Neuronal stem cell (in vitro differentiated cells): ENCODE results near the gene RPS6KA2.
A peak's percentile ranks its signal among the peaks of the same experiment; 100 is the strongest.
"Not testable (repeated sequence)": the region's sequence is repeated elsewhere in the genome, so short reads cannot be mapped to it uniquely, and the experiment has no call there.

Source experiments
- DNase-seq: peaks from one replicate; pipeline ENCODE4 v3.0.0-alpha.2; 2013; ENCODE audit warnings: low spot score
- H2AFZ ChIP-seq: one replicate; pipeline ENCODE4 v1.6.1; 2013; ENCODE audit warnings: mild to moderate bottlenecking, low read length, inconsistent platforms
- H2AK5ac ChIP-seq: 2 replicates; pipeline ENCODE4 v1.6.1; 2013; ENCODE audit warnings: low read depth, mild to moderate bottlenecking, inconsistent platforms, low read length, moderate library complexity, mixed read lengths
- H2BK120ac ChIP-seq: 2 replicates; pipeline ENCODE4 v1.6.1; 2013; ENCODE audit warnings: low read depth, mild to moderate bottlenecking, inconsistent platforms, low read length, moderate library complexity, mixed read lengths
- H2BK12ac ChIP-seq: one replicate; pipeline ENCODE4 v1.6.1; 2013; ENCODE audit warnings: low read length, inconsistent platforms
- H2BK15ac ChIP-seq: 2 replicates; pipeline ENCODE4 v1.6.1; 2013; ENCODE audit warnings: mild to moderate bottlenecking, low read length, inconsistent platforms, mixed read lengths
- H2BK5ac ChIP-seq: one replicate; pipeline ENCODE4 v1.6.1; 2013; ENCODE audit warnings: inconsistent platforms, mild to moderate bottlenecking, low read length, moderate library complexity
- H3K14ac ChIP-seq: one replicate; pipeline ENCODE4 v1.6.1; 2013; ENCODE audit warnings: low read length, inconsistent platforms
- H3K18ac ChIP-seq: 2 replicates; pipeline ENCODE4 v1.6.1; 2013; ENCODE audit warnings: low read length, inconsistent platforms
- H3K23ac ChIP-seq: 2 replicates; pipeline ENCODE4 v1.6.1; 2013; ENCODE audit warnings: low read depth, mild to moderate bottlenecking, mixed read lengths, low read length, inconsistent platforms; ENCODE audit not compliant: poor library complexity
- H3K27ac ChIP-seq: replicated peaks from 3 replicates; pipeline ENCODE4 v1.5.1; 2013; ENCODE audit warnings: low read length, inconsistent platforms
- H3K27me3 ChIP-seq, 3 experiments: 2 replicates each; pipeline ENCODE4 v1.6.1; 2013; ENCODE audit warnings: low read length in 3 of 3, mild to moderate bottlenecking in 2 of 3, inconsistent platforms in 1 of 3, low read depth in 1 of 3, mixed read lengths in 1 of 3, moderate library complexity in 1 of 3; ENCODE audit not compliant: control insufficient read depth in 3 of 3, insufficient read depth in 3 of 3
- H3K36me3 ChIP-seq, 2 donors: replicated peaks in 1 of 2; 2 replicates each; pipeline ENCODE4 v1.6.1; 2013; ENCODE audit warnings: low read length in 2 of 2; ENCODE audit not compliant: control insufficient read depth in 2 of 2, insufficient read depth in 2 of 2
- H3K4ac ChIP-seq: 2 replicates; pipeline ENCODE4 v1.6.1; 2013; ENCODE audit warnings: inconsistent platforms, mild to moderate bottlenecking, low read length, moderate library complexity
- H3K4me1 ChIP-seq, 2 donors: 1 replicate in 1 of 2; 2 replicates in 1 of 2; pipeline ENCODE4 v1.6.1; 2013; ENCODE audit warnings: low read length in 2 of 2, low read depth in 1 of 2; ENCODE audit not compliant: control insufficient read depth in 2 of 2, insufficient read depth in 1 of 2
- H3K4me2 ChIP-seq: one replicate; pipeline ENCODE4 v1.6.1; 2013; ENCODE audit warnings: mild to moderate bottlenecking, low read length, inconsistent platforms; ENCODE audit not compliant: insufficient read depth, poor library complexity, severe bottlenecking
- H3K4me3 ChIP-seq, 2 donors: 2 replicates each; pipeline ENCODE4 v1.5.1; 2013; ENCODE audit warnings: low read length in 2 of 2, mild to moderate bottlenecking in 2 of 2, inconsistent platforms in 1 of 2, moderate library complexity in 1 of 2
- H3K79me1 ChIP-seq: one replicate; pipeline ENCODE4 v1.6.1; 2013; ENCODE audit warnings: low read depth, mild to moderate bottlenecking, inconsistent platforms, low read length, moderate library complexity
- H3K9ac ChIP-seq: one replicate; pipeline ENCODE4 v1.6.1; 2013; ENCODE audit warnings: mild to moderate bottlenecking, low read depth, low read length, inconsistent platforms; ENCODE audit not compliant: poor library complexity
- H3K9me3 ChIP-seq, 2 donors: replicated peaks in 1 of 2; 2 replicates each; pipeline versions ENCODE3 to v1.6.1; 2013; ENCODE audit warnings: low read length in 2 of 2, mild to moderate bottlenecking in 2 of 2, inconsistent platforms in 1 of 2, low read depth in 1 of 2, mixed read lengths in 1 of 2, moderate library complexity in 1 of 2; ENCODE audit not compliant: control insufficient read depth in 2 of 2, insufficient read depth in 1 of 2
- H4K8ac ChIP-seq: one replicate; pipeline ENCODE4 v1.6.1; 2013; ENCODE audit warnings: low read depth, mild to moderate bottlenecking, inconsistent platforms, low read length, moderate library complexity
- H4K91ac ChIP-seq: one replicate; pipeline ENCODE4 v1.6.1; 2013; ENCODE audit warnings: low read length, low read depth, mild to moderate bottlenecking, inconsistent platforms; ENCODE audit not compliant: poor library complexity
- WGBS, 2 donors: extraction: QIAGEN DNeasy Blood & Tissue Kit; methylation state at CpG; one replicate each; pipeline ENCODE4 v1.1.7; 2013; ENCODE audit warnings: missing lambda C conversion rate in 2 of 2, mixed read lengths in 1 of 2; ENCODE audit not compliant: insufficient read length in 2 of 2, insufficient replicate concordance in 1 of 2; ENCODE audit errors: extremely low coverage in 2 of 2; 5-methylcytosine and 5-hydroxymethylcytosine counted together

The RPS6KA2 gene

DNA sequence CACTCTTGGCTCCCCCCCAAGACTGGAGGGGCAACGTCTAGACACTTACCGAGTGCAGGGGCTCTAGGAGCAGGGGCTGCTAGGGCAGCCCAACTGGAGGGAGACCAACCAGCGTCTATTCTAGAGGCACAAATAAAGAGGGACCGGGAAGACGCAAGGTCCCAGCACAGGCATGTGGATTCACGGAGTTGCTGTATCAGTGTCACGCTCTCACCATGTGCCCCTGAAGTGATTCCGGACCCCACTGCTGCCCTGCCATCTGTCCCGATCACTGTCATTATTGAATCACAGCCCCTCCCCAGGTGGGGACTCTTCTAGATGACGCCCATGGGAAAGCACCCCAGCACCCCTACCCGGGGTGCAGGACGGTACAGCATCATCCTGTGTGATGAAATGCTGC, 94.7 kb downstream of the RPS6KA2 start:
- Histone ChIP-seq H3K27ac (no peak overlapping the region), H3K4me3 (peak overlapping the region in 1 of 2 donors; percentile 25), H2BK120ac (no peak overlapping the region), H2AFZ (no peak overlapping the region), H3K79me1 (no peaks in the 10 kb centered on the region), H2BK15ac (no peak overlapping the region), H3K4me1 (no peaks in the 10 kb centered on the region), H2BK5ac (no peak overlapping the region), H3K14ac (no peak overlapping the region), H3K27me3 (no peaks in the 10 kb centered on the region), H3K23ac (no peak overlapping the region), H2AK5ac (no peak overlapping the region), H3K9me3 (no peaks in the 10 kb centered on the region), H4K91ac (no peak overlapping the region), H3K9ac (no peak overlapping the region), H3K18ac (no peak overlapping the region), H4K8ac (no peak overlapping the region), H3K36me3 (peaks cover 18 to 73% of the 10 kb centered on the region in 2 donors), H3K4ac (no peak overlapping the region), H3K4me2 (no peak overlapping the region), H2BK12ac (no peak overlapping the region)
- WGBS, 2 donors: no CpG with 5 or more reads among the region's 12 CpGs
- DNase-seq: no peak

DNA sequence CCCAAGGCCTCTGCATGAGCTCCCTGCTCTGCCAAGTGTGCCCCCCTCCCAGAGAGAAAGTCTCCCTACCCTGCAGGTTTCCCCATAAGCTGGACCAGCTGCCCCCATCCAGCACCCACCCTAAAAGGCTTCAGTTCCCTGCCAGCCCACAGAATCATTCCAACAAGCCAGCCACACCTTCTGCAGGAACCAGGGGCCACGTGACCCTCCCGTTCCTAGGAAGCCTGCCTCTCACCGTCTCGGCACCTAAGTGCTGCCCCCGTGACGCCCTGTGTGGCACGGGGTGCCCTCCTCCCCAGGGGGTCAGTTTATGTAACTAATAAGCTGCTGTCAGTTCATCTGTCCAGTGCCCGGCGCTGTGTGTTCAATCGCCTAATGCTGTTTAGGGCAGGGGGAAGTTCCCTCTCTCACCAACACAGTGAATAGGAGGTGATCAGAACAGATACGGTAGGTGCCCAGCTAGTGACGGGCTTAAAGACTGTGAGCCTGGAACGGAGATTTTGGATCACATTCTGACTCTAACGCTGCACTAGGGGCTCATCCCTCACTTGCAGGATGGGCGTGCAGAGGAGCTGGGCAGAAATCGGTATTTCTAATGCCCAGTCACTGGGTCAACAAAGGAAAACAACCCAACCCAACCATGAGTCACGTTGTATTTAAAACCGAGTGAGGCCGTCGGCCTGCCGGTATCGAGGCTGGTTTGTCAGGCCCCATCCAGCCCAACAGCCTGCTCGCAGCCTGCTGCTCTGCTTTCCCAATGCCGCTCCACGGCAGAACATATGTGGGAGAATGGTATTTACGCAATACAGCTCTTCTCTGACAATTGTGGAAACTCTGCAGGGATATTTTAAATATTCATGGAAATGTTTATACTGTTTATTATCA, 96.6 kb downstream of the RPS6KA2 start:
- no CpG with 5 or more reads among the region's 26 CpGs for WGBS, 2 donors
- peaks cover 16 to 70% of the 10 kb centered on the region in 2 donors for H3K36me3 ChIP-seq

DNA sequence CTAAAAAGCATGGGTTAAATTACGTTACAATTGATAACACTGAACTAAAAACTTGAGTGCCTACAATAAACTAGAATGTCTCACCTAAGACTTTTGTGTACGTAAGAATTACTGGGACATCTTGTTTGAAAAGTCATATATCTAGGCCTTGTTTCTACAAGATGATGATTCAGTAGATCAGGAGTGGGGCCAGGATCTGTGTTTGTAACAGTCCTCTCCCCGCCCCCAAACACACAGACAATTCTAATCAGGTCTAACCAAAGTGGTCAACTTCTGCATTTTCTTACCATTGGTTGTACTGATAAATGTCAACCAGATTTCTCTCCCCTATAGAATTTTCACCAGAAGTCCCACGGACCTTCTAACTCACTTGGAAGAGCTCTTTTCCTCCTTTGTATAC, 97.5 kb downstream of the RPS6KA2 start:
- no peak overlapping the region for H3K23ac ChIP-seq
- H2BK15ac ChIP-seq: no peak overlapping the region
- H3K9me3 ChIP-seq: peaks cover 0 to 4% of the 10 kb centered on the region in 2 donors
- no peak overlapping the region for H2BK12ac ChIP-seq
- peaks cover 0 to 3% of the 10 kb centered on the region in 2 donors for H3K4me1 ChIP-seq
- no peak overlapping the region for H3K4ac ChIP-seq
- no peak overlapping the region for H2AFZ ChIP-seq
- no peaks in the 10 kb centered on the region for H3K27me3 ChIP-seq
- H3K14ac ChIP-seq: no peak overlapping the region
- H3K18ac ChIP-seq: no peak overlapping the region
- no peak overlapping the region for H4K8ac ChIP-seq
- no peak for DNase-seq
- no peak overlapping the region for H3K9ac ChIP-seq
- H3K4me2 ChIP-seq: no peak overlapping the region
- no CpG with 5 or more reads among the region's 4 CpGs for WGBS, 2 donors
- no peak overlapping the region for H3K27ac ChIP-seq
- H2BK5ac ChIP-seq: no peak overlapping the region
- H2AK5ac ChIP-seq: no peak overlapping the region
- peaks cover 14 to 70% of the 10 kb centered on the region in 2 donors for H3K36me3 ChIP-seq
- H4K91ac ChIP-seq: no peak overlapping the region
- no peak overlapping the region for H2BK120ac ChIP-seq
- no peak overlapping the region for H3K4me3 ChIP-seq
- no peaks in the 10 kb centered on the region for H3K79me1 ChIP-seq

More for the DNA sequence above, 96.6 kb downstream of the RPS6KA2 start:
- H3K27me3 ChIP-seq: no peaks in the 10 kb centered on the region
- no peak overlapping the region for H2BK12ac ChIP-seq
- H3K9ac ChIP-seq: no peak overlapping the region
- H3K23ac ChIP-seq: no peak overlapping the region
- peak overlapping the region; percentile 25 for H4K91ac ChIP-seq
- H3K18ac ChIP-seq: no peak overlapping the region
- H2BK5ac ChIP-seq: no peak overlapping the region
- peaks cover 0 to 3% of the 10 kb centered on the region in 2 donors for H3K4me1 ChIP-seq
- no peak overlapping the region for H2AFZ ChIP-seq
- peak overlapping the region; percentile 41 for H3K4ac ChIP-seq
- no peak overlapping the region for H3K27ac ChIP-seq
- no peak overlapping the region for H2BK15ac ChIP-seq
- no peaks in the 10 kb centered on the region for H3K79me1 ChIP-seq
- H2AK5ac ChIP-seq: peak overlapping the region; percentile 14
- no peak overlapping the region for H3K4me2 ChIP-seq
- peaks cover 0 to 4% of the 10 kb centered on the region in 2 donors for H3K9me3 ChIP-seq
- no peak overlapping the region for H2BK120ac ChIP-seq
- no peak overlapping the region for H4K8ac ChIP-seq
- H3K14ac ChIP-seq: peak overlapping the region; percentile 95
- no peak for DNase-seq
- H3K4me3 ChIP-seq: no peak overlapping the region

DNA sequence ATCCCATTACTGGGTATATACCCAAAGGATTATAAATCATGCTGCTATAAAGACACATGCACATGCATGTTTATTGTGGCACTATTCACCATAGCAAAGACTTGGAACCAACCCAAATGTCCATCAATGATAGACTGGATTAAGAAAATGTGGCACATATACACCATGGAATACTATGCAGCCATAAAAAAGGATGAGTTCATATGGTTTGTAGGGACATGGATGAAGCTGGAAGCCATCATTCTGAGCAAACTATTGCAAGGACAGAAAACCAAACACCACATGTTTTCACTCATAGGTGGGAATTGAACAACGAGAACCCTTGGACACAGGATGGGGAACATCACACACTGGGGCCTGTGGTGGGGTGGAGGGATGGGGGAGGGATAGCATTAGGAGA, 98.0 kb downstream of the RPS6KA2 start:
- not testable (repeated sequence) for H2BK120ac ChIP-seq, H2AK5ac ChIP-seq, H2BK12ac ChIP-seq, H3K9me3 ChIP-seq, H3K4ac ChIP-seq, H3K14ac ChIP-seq, H3K27ac ChIP-seq, H3K4me2 ChIP-seq, H3K4me1 ChIP-seq, H3K23ac ChIP-seq, DNase-seq, H3K18ac ChIP-seq, H3K4me3 ChIP-seq, H2BK15ac ChIP-seq, H4K91ac ChIP-seq, H2AFZ ChIP-seq, H3K79me1 ChIP-seq, H2BK5ac ChIP-seq, H3K9ac ChIP-seq, H4K8ac ChIP-seq, H3K27me3 ChIP-seq
- H3K36me3 ChIP-seq: peaks cover 11 to 66% of the 10 kb centered on the region in 2 donors
- no CpG with 5 or more reads among the region's 1 CpG for WGBS, 2 donors
